Measurements from ENCODE around the gene NEK6. TPM values are rescaled to one million over a fixed set of nuclear protein-coding genes. Genes with fewer than 3 reads are reported as not detected.
A peak's percentile ranks its signal among the peaks of the same experiment; 100 is the strongest.

NEK6 gene
- total and polyA plus RNA-seq, 9 of the 15 experiments (the other 6 are each of a cell fraction or from before 2014, with no cell fraction given), result 3.1 to 19.0 (median 8.4) TPM

- TF ChIP-seq RCOR1 (IDR thresholded peaks at IDR 0.05; ENCODE audit: borderline replicate concordance in 1 of 2, low read depth in 2 of 2, low read length in 2 of 2) (peak in 1 of 2 experiments; percentile 42; a peak in 1 of 4 replicates), ZNF561 (CRISPR knock-in tag; conservative IDR thresholded peaks at IDR 0.05) (no peak), MYC (IDR thresholded peaks at IDR 0.05; ENCODE audit: low read depth, low read length) (no peak), MYC (CRISPR knock-in tag; IDR thresholded peaks at IDR 0.05; ENCODE audit: borderline replicate concordance, low read depth) (no peak), TAF1 (IDR thresholded peaks at IDR 0.05; ENCODE audit: control insufficient read depth, extremely low read depth, insufficient read depth, low read length, severe bottlenecking) (no peak), KDM1A (IDR thresholded peaks at IDR 0.05) (no peak), POLR2AphosphoS2 (IDR thresholded peaks at IDR 0.05; ENCODE audit: low read length) (no peak), CHD4 (IDR thresholded peaks at IDR 0.05; ENCODE audit: insufficient read depth, insufficient replicate concordance, low read depth, low read length, poor library complexity, severe bottlenecking) (no peak), ZNF444 (CRISPR knock-in tag; IDR thresholded peaks at IDR 0.05) (no peak), ZNF785 (CRISPR knock-in tag; IDR thresholded peaks at IDR 0.05) (no peak), MAZ (CRISPR knock-in tag; conservative IDR thresholded peaks at IDR 0.05 in 1 of 2, IDR thresholded peaks at IDR 0.05 in 1 of 2) (peak in 1 of 2 experiments; percentile 23; a peak in 1 of 4 replicates), HDAC3 (IDR thresholded peaks at IDR 0.05; ENCODE audit: borderline replicate concordance, partially characterized antibody) (no peak), SAFB2 (IDR thresholded peaks at IDR 0.05; ENCODE audit: borderline replicate concordance, low read depth, low read length, severe bottlenecking) (no peak), ZNF3 (CRISPR knock-in tag; IDR thresholded peaks at IDR 0.05) (no peak), CC2D1A (IDR thresholded peaks at IDR 0.05) (no peak), ATF1 (CRISPR knock-in tag; IDR thresholded peaks at IDR 0.05) (no peak), ATF1 (tag; IDR thresholded peaks at IDR 0.05) (no peak)
- TF ChIP-seq, protein P1, sequence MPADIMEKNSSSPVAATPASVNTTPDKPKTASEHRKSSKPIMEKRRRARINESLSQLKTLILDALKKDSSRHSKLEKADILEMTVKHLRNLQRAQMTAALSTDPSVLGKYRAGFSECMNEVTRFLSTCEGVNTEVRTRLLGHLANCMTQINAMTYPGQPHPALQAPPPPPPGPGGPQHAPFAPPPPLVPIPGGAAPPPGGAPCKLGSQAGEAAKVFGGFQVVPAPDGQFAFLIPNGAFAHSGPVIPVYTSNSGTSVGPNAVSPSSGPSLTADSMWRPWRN (IDR thresholded peaks at IDR 0.05; ENCODE audit: low read depth), result no peak
- TF ChIP-seq, protein P2, sequence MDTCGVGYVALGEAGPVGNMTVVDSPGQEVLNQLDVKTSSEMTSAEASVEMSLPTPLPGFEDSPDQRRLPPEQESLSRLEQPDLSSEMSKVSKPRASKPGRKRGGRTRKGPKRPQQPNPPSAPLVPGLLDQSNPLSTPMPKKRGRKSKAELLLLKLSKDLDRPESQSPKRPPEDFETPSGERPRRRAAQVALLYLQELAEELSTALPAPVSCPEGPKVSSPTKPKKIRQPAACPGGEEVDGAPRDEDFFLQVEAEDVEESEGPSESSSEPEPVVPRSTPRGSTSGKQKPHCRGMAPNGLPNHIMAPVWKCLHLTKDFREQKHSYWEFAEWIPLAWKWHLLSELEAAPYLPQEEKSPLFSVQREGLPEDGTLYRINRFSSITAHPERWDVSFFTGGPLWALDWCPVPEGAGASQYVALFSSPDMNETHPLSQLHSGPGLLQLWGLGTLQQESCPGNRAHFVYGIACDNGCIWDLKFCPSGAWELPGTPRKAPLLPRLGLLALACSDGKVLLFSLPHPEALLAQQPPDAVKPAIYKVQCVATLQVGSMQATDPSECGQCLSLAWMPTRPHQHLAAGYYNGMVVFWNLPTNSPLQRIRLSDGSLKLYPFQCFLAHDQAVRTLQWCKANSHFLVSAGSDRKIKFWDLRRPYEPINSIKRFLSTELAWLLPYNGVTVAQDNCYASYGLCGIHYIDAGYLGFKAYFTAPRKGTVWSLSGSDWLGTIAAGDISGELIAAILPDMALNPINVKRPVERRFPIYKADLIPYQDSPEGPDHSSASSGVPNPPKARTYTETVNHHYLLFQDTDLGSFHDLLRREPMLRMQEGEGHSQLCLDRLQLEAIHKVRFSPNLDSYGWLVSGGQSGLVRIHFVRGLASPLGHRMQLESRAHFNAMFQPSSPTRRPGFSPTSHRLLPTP (IDR thresholded peaks at IDR 0.05; ENCODE audit: borderline replicate concordance, extremely low read depth, insufficient read length), result no peak
- TF ChIP-seq, protein P3, sequence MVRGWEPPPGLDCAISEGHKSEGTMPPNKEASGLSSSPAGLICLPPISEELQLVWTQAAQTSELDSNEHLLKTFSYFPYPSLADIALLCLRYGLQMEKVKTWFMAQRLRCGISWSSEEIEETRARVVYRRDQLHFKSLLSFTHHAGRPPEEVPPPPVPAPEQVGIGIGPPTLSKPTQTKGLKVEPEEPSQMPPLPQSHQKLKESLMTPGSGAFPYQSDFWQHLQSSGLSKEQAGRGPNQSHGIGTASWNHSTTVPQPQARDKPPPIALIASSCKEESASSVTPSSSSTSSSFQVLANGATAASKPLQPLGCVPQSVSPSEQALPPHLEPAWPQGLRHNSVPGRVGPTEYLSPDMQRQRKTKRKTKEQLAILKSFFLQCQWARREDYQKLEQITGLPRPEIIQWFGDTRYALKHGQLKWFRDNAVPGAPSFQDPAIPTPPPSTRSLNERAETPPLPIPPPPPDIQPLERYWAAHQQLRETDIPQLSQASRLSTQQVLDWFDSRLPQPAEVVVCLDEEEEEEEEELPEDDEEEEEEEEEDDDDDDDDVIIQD (CRISPR knock-in tag; IDR thresholded peaks at IDR 0.05), result no peak
- TF ChIP-seq, protein P4, sequence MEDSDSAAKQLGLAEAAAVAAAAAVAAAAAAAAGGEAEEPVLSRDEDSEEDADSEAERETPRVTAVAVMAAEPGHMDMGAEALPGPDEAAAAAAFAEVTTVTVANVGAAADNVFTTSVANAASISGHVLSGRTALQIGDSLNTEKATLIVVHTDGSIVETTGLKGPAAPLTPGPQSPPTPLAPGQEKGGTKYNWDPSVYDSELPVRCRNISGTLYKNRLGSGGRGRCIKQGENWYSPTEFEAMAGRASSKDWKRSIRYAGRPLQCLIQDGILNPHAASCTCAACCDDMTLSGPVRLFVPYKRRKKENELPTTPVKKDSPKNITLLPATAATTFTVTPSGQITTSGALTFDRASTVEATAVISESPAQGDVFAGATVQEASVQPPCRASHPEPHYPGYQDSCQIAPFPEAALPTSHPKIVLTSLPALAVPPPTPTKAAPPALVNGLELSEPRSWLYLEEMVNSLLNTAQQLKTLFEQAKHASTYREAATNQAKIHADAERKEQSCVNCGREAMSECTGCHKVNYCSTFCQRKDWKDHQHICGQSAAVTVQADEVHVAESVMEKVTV (CRISPR knock-in tag; IDR thresholded peaks at IDR 0.05), result 0 out of 2 replicates have a peak, but pooled peaks have one; percentile 8
Observed at GRCh38 chr9:124209279-124209678, 48.5 kb upstream of the NEK6 start (continued).

Data from K562 (cell line).